SK-N-SH (cell line): Measurements from ENCODE around the gene MAST4. TPM values are rescaled to one million over a fixed set of nuclear protein-coding genes. Genes with fewer than 3 reads are reported as not detected.

Source experiments
- CTCF ChIA-PET: fragments of 300-600, 350-600 bp; formaldehyde crosslinking; extraction: SDS; loops from one replicate; lab custom pipeline; 2021; lab: Yijun Ruan, JAX
- POLR2A ChIA-PET: fragments of 350-600 bp; sonication (Branson Sonifier 250); formaldehyde crosslinking; extraction: SDS; loops from one replicate; lab custom pipeline; 2020; ENCODE audit warnings: antibody characterized with exemption, inconsistent platforms; lab: Yijun Ruan, JAX
- DNase-seq: peaks from one replicate; pipeline ENCODE4 v3.0.0; 2012
- H2AFZ ChIP-seq: fragments of 200-600 bp; sonication (generic); 2 replicates; pipeline ENCODE4 v1.8.1; 2016; ENCODE audit warnings: antibody characterized with exemption, mild to moderate bottlenecking, low read depth
- H3F3A ChIP-seq: fragments of 200-600 bp; sonication (generic); replicated peaks from 2 replicates; pipeline ENCODE3; 2016; ENCODE audit warnings: antibody characterized with exemption, mild to moderate bottlenecking; ENCODE audit not compliant: insufficient read depth
- H3K27ac ChIP-seq, 2 experiments: fragments of 200-500 bp in 1 of 2; fragments of 200-600 bp in 1 of 2; sonication (Bioruptor generic) in 1 of 2; sonication (generic), shearing (Covaris generic) in 1 of 2; 2 replicates each; pipeline versions ENCODE4 v1.5.1 to v1.6.1; 2014 to 2016; ENCODE audit warnings: low read depth in 2 of 2, inconsistent platforms in 1 of 2, low read length in 1 of 2, mild to moderate bottlenecking in 1 of 2, mixed read lengths in 1 of 2
- H3K27me3 ChIP-seq: fragments of 200-600 bp; sonication (generic), shearing (Covaris generic); 2 replicates; pipeline ENCODE4 v1.6.1; 2016; ENCODE audit warnings: mixed run types; ENCODE audit not compliant: insufficient read depth
- H3K36me3 ChIP-seq, 2 experiments: fragments of 200-500 bp in 1 of 2; fragments of 200-600 bp in 1 of 2; sonication (Bioruptor generic) in 1 of 2; sonication (generic) in 1 of 2; replicated peaks in 1 of 2; 2 replicates each; pipeline versions ENCODE3 to v1.5.1; 2014 to 2016; ENCODE audit warnings: low read length in 1 of 2, mild to moderate bottlenecking in 1 of 2; ENCODE audit not compliant: insufficient read depth in 2 of 2, control insufficient read depth in 1 of 2
- H3K4me1 ChIP-seq, 2 experiments: fragments of 200-500 bp in 1 of 2; fragments of 200-600 bp in 1 of 2; sonication (Bioruptor generic) in 1 of 2; sonication (generic), shearing (Covaris generic) in 1 of 2; 2 replicates each; pipeline versions ENCODE4 v1.5.1 to v1.6.1; 2014 to 2016; ENCODE audit warnings: low read depth in 1 of 2, low read length in 1 of 2, mixed run types in 1 of 2; ENCODE audit not compliant: insufficient read depth in 2 of 2, control insufficient read depth in 1 of 2
- H3K4me2 ChIP-seq: fragments of 200-600 bp; sonication (generic), shearing (Covaris generic); 2 replicates; pipeline ENCODE4 v1.6.1; 2017; ENCODE audit warnings: mixed run types
- H3K4me3 ChIP-seq, 2 experiments: fragments of 200-500 bp in 1 of 2; fragments of 200-600 bp in 1 of 2; sonication (Bioruptor generic) in 1 of 2; sonication (generic), shearing (Covaris generic) in 1 of 2; 2 replicates each; pipeline versions ENCODE4 v1.5.1 to v1.8.1; 2014 to 2016; ENCODE audit warnings: low read depth in 2 of 2, inconsistent platforms in 1 of 2, low read length in 1 of 2, mild to moderate bottlenecking in 1 of 2, mixed read lengths in 1 of 2, moderate library complexity in 1 of 2
- H3K79me2 ChIP-seq: fragments of 200-600 bp; sonication (generic); 2 replicates; pipeline ENCODE4 v1.8.1; 2017; ENCODE audit warnings: mild to moderate bottlenecking; ENCODE audit not compliant: insufficient read depth
- H3K9ac ChIP-seq: fragments of 200-600 bp; sonication (generic); 2 replicates; pipeline ENCODE4 v1.6.1; 2017; ENCODE audit warnings: mixed run types
- H3K9me2 ChIP-seq: fragments of 200-600 bp; sonication (generic); 2 replicates; pipeline ENCODE4 v1.6.1; 2017; ENCODE audit warnings: mixed run types
- H3K9me3 ChIP-seq: fragments of 200-600 bp; sonication (generic); 2 replicates; pipeline ENCODE4 v1.6.1; 2017; ENCODE audit warnings: mixed run types, mild to moderate bottlenecking, moderate library complexity
- H4K20me1 ChIP-seq: fragments of 200-600 bp; sonication (generic); 2 replicates; pipeline ENCODE4 v1.6.1; 2017; ENCODE audit warnings: mild to moderate bottlenecking, mixed run types; ENCODE audit not compliant: insufficient read depth
- CHD2 ChIP-seq: fragments of 150-350 bp; IDR thresholded peaks from 2 replicates; pipeline ENCODE4 v1.6.1; 2018; ENCODE audit warnings: low read length; ENCODE audit not compliant: partially characterized antibody
- EP300 ChIP-seq, 2 experiments: IDR thresholded peaks; 2 replicates each; pipeline versions ENCODE4 v1.4.0 to v1.6.1; 2012; ENCODE audit warnings: borderline replicate concordance in 1 of 2, low read depth in 1 of 2, low read length in 1 of 2
- FOSL2 ChIP-seq: IDR thresholded peaks from 2 replicates; pipeline ENCODE4 v1.4.0; 2012; ENCODE audit warnings: low read depth, mild to moderate bottlenecking, moderate library complexity, borderline replicate concordance
- FOXM1 ChIP-seq: IDR thresholded peaks from 2 replicates; pipeline ENCODE4 v1.4.0; 2012; ENCODE audit warnings: low read depth, mild to moderate bottlenecking
- GATA2 ChIP-seq: sonication (generic); formaldehyde crosslinking; IDR thresholded peaks from 2 replicates; pipeline ENCODE4 v1.5.0; 2020; ENCODE audit warnings: mild to moderate bottlenecking, missing genetic modification reagents
- MEF2A ChIP-seq: IDR thresholded peaks from 2 replicates; pipeline ENCODE4 v1.4.0; 2012; ENCODE audit warnings: low read depth, borderline replicate concordance
- MXI1 ChIP-seq: IDR thresholded peaks from 2 replicates; pipeline ENCODE4 v1.6.1; 2012; ENCODE audit warnings: mild to moderate bottlenecking, low read depth, low read length, improper control_type of control experiment
- NFIC ChIP-seq: IDR thresholded peaks from 2 replicates; pipeline ENCODE4 v1.4.0; 2012; ENCODE audit warnings: borderline replicate concordance
- RFX5 ChIP-seq: IDR thresholded peaks from 2 replicates; pipeline ENCODE4 v1.6.1; 2012; ENCODE audit warnings: mild to moderate bottlenecking, improper control_type of control experiment, low read length
- SIN3A ChIP-seq: IDR thresholded peaks from 2 replicates; pipeline ENCODE4 v1.6.1; 2012; ENCODE audit warnings: low read depth, mild to moderate bottlenecking, low read length, moderate library complexity, borderline replicate concordance
- TEAD4 ChIP-seq: IDR thresholded peaks from 2 replicates; pipeline ENCODE4 v1.4.0; 2012; ENCODE audit warnings: mild to moderate bottlenecking, borderline replicate concordance; ENCODE audit not compliant: insufficient read depth
- YY1 ChIP-seq: IDR thresholded peaks from 2 replicates; pipeline ENCODE4 v1.4.0; 2012; ENCODE audit warnings: low read depth, mild to moderate bottlenecking
- WGBS: methylation state at CpG from one replicate; pipeline ENCODE4 v1.1.6; 2017; ENCODE audit warnings: low lambda C conversion rate; 5-methylcytosine and 5-hydroxymethylcytosine counted together
- polyA plus RNA-seq, 3 experiments: library from polyadenylated mRNA; depleted of rRNA; stranded (reverse); fragments of >200 nt; gene quantifications; 2 replicates each; pipeline ENCODE4 v1.2.3, GENCODE V29; 2012
- TF ChIP-seq, protein P1 (sequence below): IDR thresholded peaks from 2 replicates; pipeline ENCODE4; 2012
- TF ChIP-seq, protein P2 (sequence below): IDR thresholded peaks from 2 replicates; pipeline ENCODE4 v1.4.0; 2012; ENCODE audit warnings: low read depth, borderline replicate concordance
- TF ChIP-seq, protein P3 (sequence below): IDR thresholded peaks from 2 replicates; pipeline ENCODE4 v1.4.0; 2012; ENCODE audit warnings: low read depth, borderline replicate concordance
- TF ChIP-seq, protein P4 (sequence below): fragments of 200-600 bp; sonication (generic); IDR thresholded peaks from 2 replicates; pipeline ENCODE4 v1.6.1; 2017; ENCODE audit warnings: antibody characterized with exemption, mild to moderate bottlenecking, moderate library complexity

MAST4 gene
- polyA plus RNA-seq, 1 of the 3 experiments (the other 2 are of a cell fraction) = 2.2 TPM

DNA sequence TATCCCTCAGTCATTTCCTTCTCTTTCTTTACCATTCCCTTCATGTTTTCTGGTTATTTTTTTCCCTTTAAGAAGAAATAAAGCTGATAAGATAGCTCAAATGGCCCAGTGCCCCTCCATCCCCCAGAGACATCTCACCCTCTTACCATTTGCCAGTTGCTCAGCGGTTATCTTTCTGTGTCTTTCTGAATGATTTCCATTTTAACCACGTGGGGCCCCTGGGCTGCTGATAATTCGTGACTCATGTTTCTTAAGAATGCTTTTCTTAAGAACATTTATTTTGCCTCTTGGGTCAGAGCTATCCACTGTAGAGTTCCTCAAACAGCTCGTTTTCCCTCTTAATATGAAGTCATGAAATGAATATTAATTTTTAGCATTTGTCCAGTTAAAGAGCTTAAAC is 147.8 kb downstream of the MAST4 start:
- Histone ChIP-seq H3K27me3 (no peaks in the 10 kb centered on the region), H3K9ac (no peak overlapping the region)
- 20% methylated on average over 4 of the region's 4 CpGs for WGBS

More for the DNA sequence above, 147.8 kb downstream of the MAST4 start:
- ChIA-PET CTCF (interaction anchor here (1.8 to 3.8 kb wide), 3 partner anchors 14 to 438 kb away, joined by 4 to 26 read pairs (median 18); no protein-coding TSS in a partner anchor), POLR2A (no interaction called here)
- Histone ChIP-seq H3K79me2 (no peaks in the 10 kb centered on the region), H4K20me1 (no peaks in the 10 kb centered on the region), H3K4me3 (no peak overlapping the region), H3K27ac (no peak overlapping the region), H3K9me2 (no peaks in the 10 kb centered on the region), H3K9me3 (no peaks in the 10 kb centered on the region), H3K36me3 (no peaks in the 10 kb centered on the region), H3F3A (no peaks in the 10 kb centered on the region), H2AFZ (no peak overlapping the region), H3K4me1 (no peaks in the 10 kb centered on the region)
- no peak for DNase-seq
- TF ChIP-seq GATA2 (CRISPR knock-in tag) (no peak), TEAD4 (no peak), MXI1 (no peak), NFIC (no peak), EP300 (IDR thresholded peaks at IDR 0.05; ENCODE audit: borderline replicate concordance in 1 of 2, low read depth in 1 of 2, low read length in 1 of 2) (no peak), FOXM1 (no peak), YY1 (no peak), FOSL2 (no peak), MEF2A (no peak), SIN3A (no peak), CHD2 (no peak), RFX5 (no peak)
- TF ChIP-seq, protein P1, sequence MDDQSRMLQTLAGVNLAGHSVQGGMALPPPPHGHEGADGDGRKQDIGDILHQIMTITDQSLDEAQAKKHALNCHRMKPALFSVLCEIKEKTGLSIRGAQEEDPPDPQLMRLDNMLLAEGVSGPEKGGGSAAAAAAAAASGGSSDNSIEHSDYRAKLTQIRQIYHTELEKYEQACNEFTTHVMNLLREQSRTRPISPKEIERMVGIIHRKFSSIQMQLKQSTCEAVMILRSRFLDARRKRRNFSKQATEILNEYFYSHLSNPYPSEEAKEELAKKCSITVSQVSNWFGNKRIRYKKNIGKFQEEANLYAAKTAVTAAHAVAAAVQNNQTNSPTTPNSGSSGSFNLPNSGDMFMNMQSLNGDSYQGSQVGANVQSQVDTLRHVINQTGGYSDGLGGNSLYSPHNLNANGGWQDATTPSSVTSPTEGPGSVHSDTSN = no peak
- TF ChIP-seq, protein P2, sequence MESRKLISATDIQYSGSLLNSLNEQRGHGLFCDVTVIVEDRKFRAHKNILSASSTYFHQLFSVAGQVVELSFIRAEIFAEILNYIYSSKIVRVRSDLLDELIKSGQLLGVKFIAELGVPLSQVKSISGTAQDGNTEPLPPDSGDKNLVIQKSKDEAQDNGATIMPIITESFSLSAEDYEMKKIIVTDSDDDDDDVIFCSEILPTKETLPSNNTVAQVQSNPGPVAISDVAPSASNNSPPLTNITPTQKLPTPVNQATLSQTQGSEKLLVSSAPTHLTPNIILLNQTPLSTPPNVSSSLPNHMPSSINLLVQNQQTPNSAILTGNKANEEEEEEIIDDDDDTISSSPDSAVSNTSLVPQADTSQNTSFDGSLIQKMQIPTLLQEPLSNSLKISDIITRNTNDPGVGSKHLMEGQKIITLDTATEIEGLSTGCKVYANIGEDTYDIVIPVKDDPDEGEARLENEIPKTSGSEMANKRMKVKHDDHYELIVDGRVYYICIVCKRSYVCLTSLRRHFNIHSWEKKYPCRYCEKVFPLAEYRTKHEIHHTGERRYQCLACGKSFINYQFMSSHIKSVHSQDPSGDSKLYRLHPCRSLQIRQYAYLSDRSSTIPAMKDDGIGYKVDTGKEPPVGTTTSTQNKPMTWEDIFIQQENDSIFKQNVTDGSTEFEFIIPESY = no peak
- TF ChIP-seq, protein P3, sequence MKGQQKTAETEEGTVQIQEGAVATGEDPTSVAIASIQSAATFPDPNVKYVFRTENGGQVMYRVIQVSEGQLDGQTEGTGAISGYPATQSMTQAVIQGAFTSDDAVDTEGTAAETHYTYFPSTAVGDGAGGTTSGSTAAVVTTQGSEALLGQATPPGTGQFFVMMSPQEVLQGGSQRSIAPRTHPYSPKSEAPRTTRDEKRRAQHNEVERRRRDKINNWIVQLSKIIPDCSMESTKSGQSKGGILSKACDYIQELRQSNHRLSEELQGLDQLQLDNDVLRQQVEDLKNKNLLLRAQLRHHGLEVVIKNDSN = no peak
- TF ChIP-seq, protein P4, sequence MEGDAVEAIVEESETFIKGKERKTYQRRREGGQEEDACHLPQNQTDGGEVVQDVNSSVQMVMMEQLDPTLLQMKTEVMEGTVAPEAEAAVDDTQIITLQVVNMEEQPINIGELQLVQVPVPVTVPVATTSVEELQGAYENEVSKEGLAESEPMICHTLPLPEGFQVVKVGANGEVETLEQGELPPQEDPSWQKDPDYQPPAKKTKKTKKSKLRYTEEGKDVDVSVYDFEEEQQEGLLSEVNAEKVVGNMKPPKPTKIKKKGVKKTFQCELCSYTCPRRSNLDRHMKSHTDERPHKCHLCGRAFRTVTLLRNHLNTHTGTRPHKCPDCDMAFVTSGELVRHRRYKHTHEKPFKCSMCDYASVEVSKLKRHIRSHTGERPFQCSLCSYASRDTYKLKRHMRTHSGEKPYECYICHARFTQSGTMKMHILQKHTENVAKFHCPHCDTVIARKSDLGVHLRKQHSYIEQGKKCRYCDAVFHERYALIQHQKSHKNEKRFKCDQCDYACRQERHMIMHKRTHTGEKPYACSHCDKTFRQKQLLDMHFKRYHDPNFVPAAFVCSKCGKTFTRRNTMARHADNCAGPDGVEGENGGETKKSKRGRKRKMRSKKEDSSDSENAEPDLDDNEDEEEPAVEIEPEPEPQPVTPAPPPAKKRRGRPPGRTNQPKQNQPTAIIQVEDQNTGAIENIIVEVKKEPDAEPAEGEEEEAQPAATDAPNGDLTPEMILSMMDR = no peak
- TF ChIP-seq, all 33 proteins: peak for 0
- no peak overlapping the region for H3K4me2 ChIP-seq
